ENCODE measurements around the gene IMMP2L.

GRCh38 chr7:110766864-110767263, 795.4 kb downstream of the IMMP2L start:
- TF ChIP-seq, protein P1, sequence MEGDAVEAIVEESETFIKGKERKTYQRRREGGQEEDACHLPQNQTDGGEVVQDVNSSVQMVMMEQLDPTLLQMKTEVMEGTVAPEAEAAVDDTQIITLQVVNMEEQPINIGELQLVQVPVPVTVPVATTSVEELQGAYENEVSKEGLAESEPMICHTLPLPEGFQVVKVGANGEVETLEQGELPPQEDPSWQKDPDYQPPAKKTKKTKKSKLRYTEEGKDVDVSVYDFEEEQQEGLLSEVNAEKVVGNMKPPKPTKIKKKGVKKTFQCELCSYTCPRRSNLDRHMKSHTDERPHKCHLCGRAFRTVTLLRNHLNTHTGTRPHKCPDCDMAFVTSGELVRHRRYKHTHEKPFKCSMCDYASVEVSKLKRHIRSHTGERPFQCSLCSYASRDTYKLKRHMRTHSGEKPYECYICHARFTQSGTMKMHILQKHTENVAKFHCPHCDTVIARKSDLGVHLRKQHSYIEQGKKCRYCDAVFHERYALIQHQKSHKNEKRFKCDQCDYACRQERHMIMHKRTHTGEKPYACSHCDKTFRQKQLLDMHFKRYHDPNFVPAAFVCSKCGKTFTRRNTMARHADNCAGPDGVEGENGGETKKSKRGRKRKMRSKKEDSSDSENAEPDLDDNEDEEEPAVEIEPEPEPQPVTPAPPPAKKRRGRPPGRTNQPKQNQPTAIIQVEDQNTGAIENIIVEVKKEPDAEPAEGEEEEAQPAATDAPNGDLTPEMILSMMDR (IDR thresholded peaks at IDR 0.05; ENCODE audit: insufficient read depth, low read length, poor library complexity, severe bottlenecking) = no peak
- TF ChIP-seq EZH2phosphoT487 (conservative IDR thresholded peaks at IDR 0.05; ENCODE audit: low read length) = no peak

Data from SU-DHL-6 (cell line).